Measurements from ENCODE around the gene CBL. TPM values are rescaled to one million over a fixed set of nuclear protein-coding genes. Genes with fewer than 3 reads are reported as not detected.

CBL gene
- total and polyA plus RNA-seq, 10 of the 15 experiments (the other 5 are each of a cell fraction or from before 2014, with no cell fraction given) = 3.9 to 27.1 (median 9.5) TPM

DNA sequence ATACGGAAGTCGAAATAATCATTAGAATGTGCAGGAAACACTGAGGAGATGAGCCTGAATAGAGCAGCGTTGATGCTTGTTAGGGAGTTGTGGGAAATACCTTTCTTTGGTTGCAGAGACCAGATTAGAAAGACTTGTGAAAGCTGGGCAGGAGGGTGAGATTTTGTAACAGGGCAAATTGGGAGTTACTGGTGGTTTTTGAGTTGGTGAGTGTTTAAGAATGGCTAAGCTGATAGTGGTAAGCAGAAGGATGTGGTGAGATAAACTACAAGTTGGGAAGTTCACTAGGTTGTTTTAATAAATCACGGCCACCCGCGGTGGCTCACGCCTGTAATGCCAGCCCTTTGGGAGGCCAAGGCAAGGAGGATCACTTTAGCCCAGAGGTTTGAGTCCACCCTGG lies 76.4 kb downstream of the CBL start:
- peaks cover 10 to 39% of the 10 kb centered on the region in 2 experiments for H3K36me3 ChIP-seq (ENCODE audit: control insufficient read depth in 2 of 2, insufficient read depth in 2 of 2, low read length in 1 of 2)
- ChIA-PET SMC1A (ENCODE audit: uncharacterized antibody, unreplicated experiment) (interaction anchor here (1.0 to 1.6 kb wide), 10 partner anchors 13 to 86 kb away, joined by 3 to 9 read pairs (median 3); no protein-coding TSS in a partner anchor), POLR2A (interaction anchor here (0.7 to 1.1 kb wide), 3 partner anchors 70 to 78 kb away, joined by 3 to 8 read pairs (median 4); partner anchors contain the start of gene CBL), RAD21 (ENCODE audit: unreplicated experiment) (interaction anchor here (0.7 to 2.9 kb wide), 8 partner anchors 8 to 86 kb away, joined by 3 to 22 read pairs (median 6); no protein-coding TSS in a partner anchor), CTCF (interaction anchor here (0.6 to 7.2 kb wide), 12 partner anchors 11 to 215 kb away, joined by 3 to 54 read pairs (median 6); partner anchors contain the start of genes CBL, HINFP, NLRX1 and VPS11)
- no peaks in the 10 kb centered on the region for H3K9me3 ChIP-seq (replicated peaks; ENCODE audit: control insufficient read depth, insufficient read depth, low read length)
- no peak overlapping the region for H3K9ac ChIP-seq (ENCODE audit: control insufficient read depth, insufficient read depth, low read length)
- H4K20me1 ChIP-seq (ENCODE audit: control insufficient read depth, insufficient read depth) = no peaks in the 10 kb centered on the region
- no peak overlapping the region for H3K4me3 ChIP-seq
- no peak overlapping the region for H2AFZ ChIP-seq (ENCODE audit: control insufficient read depth, low read depth, low read length)
- ATAC-seq (no peak), FAIRE-seq (no peak), DNase-seq (ENCODE audit: low read depth, low spot score) (no peak)
- TF ChIP-seq TBL1XR1 (IDR thresholded peaks at IDR 0.05; ENCODE audit: low read depth, low read length) = no peak
- TF ChIP-seq EED (IDR thresholded peaks at IDR 0.05; ENCODE audit: low read depth) = no peak
- no peak for TF ChIP-seq BCL11A (IDR thresholded peaks at IDR 0.05; ENCODE audit: low read depth, low read length)
- TF ChIP-seq CEBPB (IDR thresholded peaks at IDR 0.05; ENCODE audit: borderline replicate concordance in 1 of 2, low read depth in 2 of 2, low read length in 2 of 2) = no peak
- TF ChIP-seq TARDBP (IDR thresholded peaks at IDR 0.05; ENCODE audit: borderline replicate concordance) = no peak
- no peak for TF ChIP-seq SPI1 (IDR thresholded peaks at IDR 0.05; ENCODE audit: borderline replicate concordance, insufficient read depth, low read depth, low read length)
- TF ChIP-seq, protein P1, sequence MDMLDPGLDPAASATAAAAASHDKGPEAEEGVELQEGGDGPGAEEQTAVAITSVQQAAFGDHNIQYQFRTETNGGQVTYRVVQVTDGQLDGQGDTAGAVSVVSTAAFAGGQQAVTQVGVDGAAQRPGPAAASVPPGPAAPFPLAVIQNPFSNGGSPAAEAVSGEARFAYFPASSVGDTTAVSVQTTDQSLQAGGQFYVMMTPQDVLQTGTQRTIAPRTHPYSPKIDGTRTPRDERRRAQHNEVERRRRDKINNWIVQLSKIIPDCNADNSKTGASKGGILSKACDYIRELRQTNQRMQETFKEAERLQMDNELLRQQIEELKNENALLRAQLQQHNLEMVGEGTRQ (IDR thresholded peaks at IDR 0.05; ENCODE audit: borderline replicate concordance, low read depth, low read length) = no peak
- TF ChIP-seq ZBED1 (IDR thresholded peaks at IDR 0.05; ENCODE audit: borderline replicate concordance) = no peak
- TF ChIP-seq FOXK2 (IDR thresholded peaks at IDR 0.05) = no peak
- TF ChIP-seq POLR2AphosphoS2 (IDR thresholded peaks at IDR 0.05; ENCODE audit: low read depth, low read length) = no peak
- no peak for TF ChIP-seq SREBF2 (IDR thresholded peaks at IDR 0.05; ENCODE audit: low read length)
- no peak for TF ChIP-seq SIX5 (IDR thresholded peaks at IDR 0.05; ENCODE audit: low read depth, low read length, severe bottlenecking)
- no peak for TF ChIP-seq EZH2 (IDR thresholded peaks at IDR 0.05; ENCODE audit: borderline replicate concordance, control insufficient read depth, low read depth, low read length)
- TF ChIP-seq PML (IDR thresholded peaks at IDR 0.05; ENCODE audit: low read length) = no peak
- no peak for TF ChIP-seq RBBP5 (conservative IDR thresholded peaks at IDR 0.05)
- TF ChIP-seq, protein P2, sequence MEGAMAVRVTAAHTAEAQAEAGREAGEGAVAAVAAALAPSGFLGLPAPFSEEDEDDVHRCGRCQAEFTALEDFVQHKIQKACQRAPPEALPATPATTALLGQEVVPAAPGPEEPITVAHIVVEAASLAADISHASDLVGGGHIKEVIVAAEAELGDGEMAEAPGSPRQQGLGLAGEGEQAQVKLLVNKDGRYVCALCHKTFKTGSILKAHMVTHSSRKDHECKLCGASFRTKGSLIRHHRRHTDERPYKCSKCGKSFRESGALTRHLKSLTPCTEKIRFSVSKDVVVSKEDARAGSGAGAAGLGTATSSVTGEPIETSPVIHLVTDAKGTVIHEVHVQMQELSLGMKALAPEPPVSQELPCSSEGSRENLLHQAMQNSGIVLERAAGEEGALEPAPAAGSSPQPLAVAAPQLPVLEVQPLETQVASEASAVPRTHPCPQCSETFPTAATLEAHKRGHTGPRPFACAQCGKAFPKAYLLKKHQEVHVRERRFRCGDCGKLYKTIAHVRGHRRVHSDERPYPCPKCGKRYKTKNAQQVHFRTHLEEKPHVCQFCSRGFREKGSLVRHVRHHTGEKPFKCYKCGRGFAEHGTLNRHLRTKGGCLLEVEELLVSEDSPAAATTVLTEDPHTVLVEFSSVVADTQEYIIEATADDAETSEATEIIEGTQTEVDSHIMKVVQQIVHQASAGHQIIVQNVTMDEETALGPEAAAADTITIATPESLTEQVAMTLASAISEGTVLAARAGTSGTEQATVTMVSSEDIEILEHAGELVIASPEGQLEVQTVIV (IDR thresholded peaks at IDR 0.05; ENCODE audit: borderline replicate concordance, partially characterized antibody) = no peak
- no peak for TF ChIP-seq EP300 (IDR thresholded peaks at IDR 0.05; ENCODE audit: borderline replicate concordance in 1 of 2, control insufficient read depth in 1 of 2, low read depth in 2 of 2, low read length in 2 of 2)
- TF ChIP-seq STAT1 (conservative IDR thresholded peaks at IDR 0.05) = no peak
- in situ Hi-C loops (cut with MboI) (no loop called here), intact Hi-C loops (cut with micrococcal nuclease; ENCODE audit: unreplicated experiment) (no loop called here)
- H3K27me3 ChIP-seq (replicated peaks in 1 of 2; ENCODE audit: control insufficient read depth in 2 of 2, insufficient read depth in 2 of 2, low read length in 1 of 2) = no peaks in the 10 kb centered on the region
- WGBS (ENCODE audit: insufficient coverage, insufficient replicate concordance, low lambda C conversion rate, missing lambda C conversion rate) = 84% methylated on average over 7 of the region's 7 CpGs
- no peak overlapping the region for H3K4me2 ChIP-seq (ENCODE audit: control insufficient read depth, insufficient read depth)
- no peaks in the 10 kb centered on the region for H3K4me1 ChIP-seq (ENCODE audit: control insufficient read depth, insufficient read depth, low read length)
- H3K79me2 ChIP-seq (ENCODE audit: control insufficient read depth, insufficient read depth, low read length) = no peaks in the 10 kb centered on the region
- no peak overlapping the region for H3K27ac ChIP-seq (ENCODE audit: control insufficient read depth, insufficient read depth)
- BruUV-seq (replicated peaks) = no TSS peak

Measured in GM12878 (cell line).